SK-N-SH (cell line): ENCODE data around the gene PPP1R12C. TPM values are rescaled to one million over a fixed set of nuclear protein-coding genes. Genes with fewer than 3 reads are reported as not detected.

Experiments
- CTCF ChIA-PET: fragments of 300-600, 350-600 bp; formaldehyde crosslinking; extraction: SDS; loops from one replicate; lab custom pipeline; 2021; lab: Yijun Ruan, JAX
- POLR2A ChIA-PET: fragments of 350-600 bp; sonication (Branson Sonifier 250); formaldehyde crosslinking; extraction: SDS; loops from one replicate; lab custom pipeline; 2020; ENCODE audit warnings: antibody characterized with exemption, inconsistent platforms; lab: Yijun Ruan, JAX
- DNase-seq: peaks from one replicate; pipeline ENCODE4 v3.0.0; 2012
- H2AFZ ChIP-seq: fragments of 200-600 bp; sonication (generic); 2 replicates; pipeline ENCODE4 v1.8.1; 2016; ENCODE audit warnings: antibody characterized with exemption, mild to moderate bottlenecking, low read depth
- H3F3A ChIP-seq: fragments of 200-600 bp; sonication (generic); replicated peaks from 2 replicates; pipeline ENCODE3; 2016; ENCODE audit warnings: antibody characterized with exemption, mild to moderate bottlenecking; ENCODE audit not compliant: insufficient read depth
- H3K27ac ChIP-seq, 2 experiments: fragments of 200-500 bp in 1 of 2; fragments of 200-600 bp in 1 of 2; sonication (Bioruptor generic) in 1 of 2; sonication (generic), shearing (Covaris generic) in 1 of 2; 2 replicates each; pipeline versions ENCODE4 v1.5.1 to v1.6.1; 2014 to 2016; ENCODE audit warnings: low read depth in 2 of 2, inconsistent platforms in 1 of 2, low read length in 1 of 2, mild to moderate bottlenecking in 1 of 2, mixed read lengths in 1 of 2
- H3K27me3 ChIP-seq: fragments of 200-600 bp; sonication (generic), shearing (Covaris generic); 2 replicates; pipeline ENCODE4 v1.6.1; 2016; ENCODE audit warnings: mixed run types; ENCODE audit not compliant: insufficient read depth
- H3K36me3 ChIP-seq, 2 experiments: fragments of 200-500 bp in 1 of 2; fragments of 200-600 bp in 1 of 2; sonication (Bioruptor generic) in 1 of 2; sonication (generic) in 1 of 2; replicated peaks in 1 of 2; 2 replicates each; pipeline versions ENCODE3 to v1.5.1; 2014 to 2016; ENCODE audit warnings: low read length in 1 of 2, mild to moderate bottlenecking in 1 of 2; ENCODE audit not compliant: insufficient read depth in 2 of 2, control insufficient read depth in 1 of 2
- H3K4me1 ChIP-seq, 2 experiments: fragments of 200-500 bp in 1 of 2; fragments of 200-600 bp in 1 of 2; sonication (Bioruptor generic) in 1 of 2; sonication (generic), shearing (Covaris generic) in 1 of 2; 2 replicates each; pipeline versions ENCODE4 v1.5.1 to v1.6.1; 2014 to 2016; ENCODE audit warnings: low read depth in 1 of 2, low read length in 1 of 2, mixed run types in 1 of 2; ENCODE audit not compliant: insufficient read depth in 2 of 2, control insufficient read depth in 1 of 2
- H3K4me2 ChIP-seq: fragments of 200-600 bp; sonication (generic), shearing (Covaris generic); 2 replicates; pipeline ENCODE4 v1.6.1; 2017; ENCODE audit warnings: mixed run types
- H3K4me3 ChIP-seq, 2 experiments: fragments of 200-500 bp in 1 of 2; fragments of 200-600 bp in 1 of 2; sonication (Bioruptor generic) in 1 of 2; sonication (generic), shearing (Covaris generic) in 1 of 2; 2 replicates each; pipeline versions ENCODE4 v1.5.1 to v1.8.1; 2014 to 2016; ENCODE audit warnings: low read depth in 2 of 2, inconsistent platforms in 1 of 2, low read length in 1 of 2, mild to moderate bottlenecking in 1 of 2, mixed read lengths in 1 of 2, moderate library complexity in 1 of 2
- H3K79me2 ChIP-seq: fragments of 200-600 bp; sonication (generic); 2 replicates; pipeline ENCODE4 v1.8.1; 2017; ENCODE audit warnings: mild to moderate bottlenecking; ENCODE audit not compliant: insufficient read depth
- H3K9ac ChIP-seq: fragments of 200-600 bp; sonication (generic); 2 replicates; pipeline ENCODE4 v1.6.1; 2017; ENCODE audit warnings: mixed run types
- H3K9me2 ChIP-seq: fragments of 200-600 bp; sonication (generic); 2 replicates; pipeline ENCODE4 v1.6.1; 2017; ENCODE audit warnings: mixed run types
- H3K9me3 ChIP-seq: fragments of 200-600 bp; sonication (generic); 2 replicates; pipeline ENCODE4 v1.6.1; 2017; ENCODE audit warnings: mixed run types, mild to moderate bottlenecking, moderate library complexity
- H4K20me1 ChIP-seq: fragments of 200-600 bp; sonication (generic); 2 replicates; pipeline ENCODE4 v1.6.1; 2017; ENCODE audit warnings: mild to moderate bottlenecking, mixed run types; ENCODE audit not compliant: insufficient read depth
- EP300 ChIP-seq, 2 experiments: IDR thresholded peaks; 2 replicates each; pipeline versions ENCODE4 v1.4.0 to v1.6.1; 2012; ENCODE audit warnings: borderline replicate concordance in 1 of 2, low read depth in 1 of 2, low read length in 1 of 2
- GABPA ChIP-seq: IDR thresholded peaks from 2 replicates; pipeline ENCODE4 v1.4.0; 2012; ENCODE audit warnings: low read depth, mild to moderate bottlenecking
- MAX ChIP-seq: IDR thresholded peaks from 2 replicates; pipeline ENCODE4 v1.4.0; 2012; ENCODE audit warnings: low read depth
- MXI1 ChIP-seq: IDR thresholded peaks from 2 replicates; pipeline ENCODE4 v1.6.1; 2012; ENCODE audit warnings: mild to moderate bottlenecking, low read depth, low read length, improper control_type of control experiment
- USF2 ChIP-seq: fragments of 150-350 bp; IDR thresholded peaks from 2 replicates; pipeline ENCODE4 v1.6.1; 2017; ENCODE audit warnings: antibody characterized with exemption, low read length, low read depth, borderline replicate concordance
- WGBS: methylation state at CpG from one replicate; pipeline ENCODE4 v1.1.6; 2017; ENCODE audit warnings: low lambda C conversion rate; 5-methylcytosine and 5-hydroxymethylcytosine counted together
- polyA plus RNA-seq, 3 experiments: library from polyadenylated mRNA; depleted of rRNA; stranded (reverse); fragments of >200 nt; gene quantifications; 2 replicates each; pipeline ENCODE4 v1.2.3, GENCODE V29; 2012

Gene PPP1R12C
- polyA plus RNA-seq, 1 of the 3 experiments (the other 2 are of a cell fraction) = 83.9 TPM

GRCh38 chr19:55096061-55096701, 21.3 kb downstream of the PPP1R12C start:
- Histone ChIP-seq H3K9me2 (no peaks in the 10 kb centered on the region), H4K20me1 (0 out of 2 replicates have a peak, but pooled peaks cover 4% of the 10 kb centered on the region), H2AFZ (no peak overlapping the region), H3K27me3 (no peaks in the 10 kb centered on the region), H3K4me3 (no peak overlapping the region), H3K79me2 (no peaks in the 10 kb centered on the region), H3F3A (no peaks in the 10 kb centered on the region), H3K9me3 (no peaks in the 10 kb centered on the region), H3K36me3 (peaks cover 0 to 40% of the 10 kb centered on the region in 2 experiments), H3K27ac (no peak overlapping the region), H3K9ac (no peak overlapping the region), H3K4me2 (no peak overlapping the region), H3K4me1 (no peaks in the 10 kb centered on the region; a peak in 1 of 4 replicates)
- POLR2A ChIA-PET = no interaction called here
- no peak for DNase-seq
- TF ChIP-seq MAX = no peak
- no peak for TF ChIP-seq MXI1
- WGBS = 93% methylated on average over 10 of the region's 23 CpGs
- CTCF ChIA-PET = interaction anchor here (1.1 to 1.6 kb wide), 2 partner anchors 36 to 45 kb away, joined by 4 to 5 read pairs; no protein-coding TSS in a partner anchor

GRCh38 chr19:55095260-55096060, 22.0 kb downstream of the PPP1R12C start:
- Histone ChIP-seq H3K79me2 (no peaks in the 10 kb centered on the region), H3K27ac (no peak overlapping the region; a peak in 1 of 4 replicates), H3K36me3 (peaks cover 0 to 46% of the 10 kb centered on the region in 2 experiments), H3K9me3 (no peaks in the 10 kb centered on the region), H3K9ac (no peak overlapping the region), H3K9me2 (no peaks in the 10 kb centered on the region), H3K27me3 (no peaks in the 10 kb centered on the region), H3F3A (no peaks in the 10 kb centered on the region), H3K4me2 (no peak overlapping the region), H3K4me1 (no peaks in the 10 kb centered on the region; a peak in 1 of 4 replicates), H2AFZ (no peak overlapping the region), H4K20me1 (0 out of 2 replicates have a peak, but pooled peaks cover 4% of the 10 kb centered on the region), H3K4me3 (no peak overlapping the region)
- DNase-seq = no peak
- 83% methylated on average over 8 of the region's 23 CpGs for WGBS
- ChIA-PET POLR2A (no interaction called here), CTCF (interaction anchor here (1.1 to 1.6 kb wide), 2 partner anchors 37 to 46 kb away, joined by 4 to 5 read pairs; no protein-coding TSS in a partner anchor)
- TF ChIP-seq GABPA = no peak
- TF ChIP-seq USF2 = no peak
- TF ChIP-seq EP300 (IDR thresholded peaks at IDR 0.05; ENCODE audit: borderline replicate concordance in 1 of 2, low read depth in 1 of 2, low read length in 1 of 2) = no peak
